H1 (cell line): ENCODE measurements around the gene GSC. TPM values are rescaled to one million over a fixed set of nuclear protein-coding genes. Genes with fewer than 3 reads are reported as not detected.

Source experiments
- CHD1 ChIP-seq: IDR thresholded peaks from 2 replicates; pipeline ENCODE4 v1.6.1; 2012; ENCODE audit warnings: low read depth, low read length, improper control_type of control experiment
- MAFK ChIP-seq: IDR thresholded peaks from 2 replicates; pipeline ENCODE4 v1.6.1; 2012; ENCODE audit warnings: low read depth, mild to moderate bottlenecking, improper control_type of control experiment, low read length
- polyA plus RNA-seq, 7 experiments: library from polyadenylated mRNA; depleted of rRNA in 3 of 7; stranded (reverse) in 5 of 7; unstranded in 2 of 7; fragments of >200 nt in 5 of 7; fragments of 200-250 nt in 2 of 7; gene quantifications; 1 replicate in 5 of 7; 2 replicates in 1 of 7; 4 replicates in 1 of 7; pipeline versions ENCODE4 v1.2.1 to v1.2.3, GENCODE V29; 2011 to 2013; ENCODE audit warnings: missing spikeins in 2 of 7, mixed read lengths in 2 of 7
- total RNA-seq: library from RNA; stranded (reverse); fragmentation: NEBNext Ultra II Directional; extraction: Animal tissue kit (Norgen Biotek cat#: 25700); gene quantifications from 2 replicates; pipeline ENCODE4 v1.2.1, GENCODE V29; 2021
- TF ChIP-seq, protein P1 (sequence below): IDR thresholded peaks from 2 replicates; pipeline ENCODE4 v1.6.1; 2012; ENCODE audit warnings: low read length, inconsistent platforms
- TF ChIP-seq, protein P2 (sequence below): IDR thresholded peaks from 2 replicates; pipeline ENCODE4 v1.6.1; 2012; ENCODE audit warnings: inconsistent platforms

GSC gene
- total and polyA plus RNA-seq, 2 of the 8 experiments (the other 6 are each of a cell fraction or from before 2014, with no cell fraction given) = 0.17 to 0.54 TPM

DNA sequence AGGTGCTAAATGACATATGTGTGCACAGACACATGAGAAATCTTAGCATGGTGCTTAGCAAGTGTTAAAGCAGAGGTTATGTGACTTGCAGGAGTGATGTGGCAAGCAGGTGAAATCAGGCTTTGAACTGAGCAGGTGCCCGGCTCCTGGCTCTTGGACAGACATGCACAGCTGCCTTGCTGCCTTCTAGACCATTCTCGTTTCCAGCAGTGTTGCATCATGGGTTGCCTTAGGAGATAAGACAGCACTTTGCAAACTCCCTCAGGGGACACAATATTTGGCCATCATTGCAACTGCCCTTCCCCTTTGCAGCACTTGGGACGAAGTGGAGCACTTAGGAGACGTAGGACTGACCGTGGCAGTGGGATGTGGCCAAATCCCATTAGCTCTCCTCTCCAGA is 17.2 kb upstream of the GSC start (continued):
- TF ChIP-seq, protein P1, sequence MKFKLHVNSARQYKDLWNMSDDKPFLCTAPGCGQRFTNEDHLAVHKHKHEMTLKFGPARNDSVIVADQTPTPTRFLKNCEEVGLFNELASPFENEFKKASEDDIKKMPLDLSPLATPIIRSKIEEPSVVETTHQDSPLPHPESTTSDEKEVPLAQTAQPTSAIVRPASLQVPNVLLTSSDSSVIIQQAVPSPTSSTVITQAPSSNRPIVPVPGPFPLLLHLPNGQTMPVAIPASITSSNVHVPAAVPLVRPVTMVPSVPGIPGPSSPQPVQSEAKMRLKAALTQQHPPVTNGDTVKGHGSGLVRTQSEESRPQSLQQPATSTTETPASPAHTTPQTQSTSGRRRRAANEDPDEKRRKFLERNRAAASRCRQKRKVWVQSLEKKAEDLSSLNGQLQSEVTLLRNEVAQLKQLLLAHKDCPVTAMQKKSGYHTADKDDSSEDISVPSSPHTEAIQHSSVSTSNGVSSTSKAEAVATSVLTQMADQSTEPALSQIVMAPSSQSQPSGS = no peak
- TF ChIP-seq CHD1 (no peak), MAFK (no peak)
- TF ChIP-seq, protein P2, sequence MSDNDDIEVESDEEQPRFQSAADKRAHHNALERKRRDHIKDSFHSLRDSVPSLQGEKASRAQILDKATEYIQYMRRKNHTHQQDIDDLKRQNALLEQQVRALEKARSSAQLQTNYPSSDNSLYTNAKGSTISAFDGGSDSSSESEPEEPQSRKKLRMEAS = no peak
